CD14-positive monocyte (primary cell): ENCODE results near the gene NUDT8. TPM values are rescaled to one million over a fixed set of nuclear protein-coding genes. Genes with fewer than 3 reads are reported as not detected.

Source experiments
- DNase-seq, 3 donors: peaks; one replicate each; pipeline ENCODE4 v3.0.0-alpha.2; 2011 to 2022
- H2AFZ ChIP-seq: 2 replicates; pipeline ENCODE4 v1.6.0; 2012; ENCODE audit warnings: mild to moderate bottlenecking, low read depth, low read length, inconsistent platforms; ENCODE audit not compliant: insufficient read depth, poor library complexity, severe bottlenecking
- H3K27ac ChIP-seq, 2 donors: 1 replicate in 1 of 2; 2 replicates in 1 of 2; pipeline ENCODE4 v1.5.1; 2012 to 2013; ENCODE audit warnings: low read length in 2 of 2, control low read depth in 1 of 2, inconsistent platforms in 1 of 2, low read depth in 1 of 2, mild to moderate bottlenecking in 1 of 2
- H3K27me3 ChIP-seq, 2 donors: one replicate each; pipeline versions ENCODE4 v1.6.0 to v1.6.1; 2011 to 2013; ENCODE audit warnings: low read length in 2 of 2; ENCODE audit not compliant: control insufficient read depth in 2 of 2, insufficient read depth in 2 of 2
- H3K36me3 ChIP-seq, 2 donors: replicated peaks in 1 of 2; 1 replicate in 1 of 2; 2 replicates in 1 of 2; pipeline versions ENCODE4 v1.5.1 to v1.6.1; 2012 to 2013; ENCODE audit warnings: low read length in 2 of 2, control low read depth in 1 of 2, inconsistent platforms in 1 of 2, mild to moderate bottlenecking in 1 of 2; ENCODE audit not compliant: insufficient read depth in 2 of 2, control insufficient read depth in 1 of 2
- H3K4me1 ChIP-seq, 2 donors: 1 replicate in 1 of 2; 2 replicates in 1 of 2; pipeline versions ENCODE4 v1.5.1 to v1.6.1; 2012 to 2013; ENCODE audit warnings: low read length in 2 of 2, control low read depth in 1 of 2, inconsistent platforms in 1 of 2, mild to moderate bottlenecking in 1 of 2, moderate library complexity in 1 of 2; ENCODE audit not compliant: insufficient read depth in 2 of 2, control insufficient read depth in 1 of 2
- H3K4me2 ChIP-seq: replicated peaks from 2 replicates; pipeline ENCODE3; 2012; ENCODE audit warnings: low read length, moderate library complexity, mild to moderate bottlenecking; ENCODE audit not compliant: poor library complexity, severe bottlenecking; ENCODE audit errors: extremely low read depth
- H3K4me3 ChIP-seq, 3 experiments: fragments of 200-600 bp in 1 of 3; sonication (generic) in 1 of 3; replicated peaks in 1 of 3; 1 replicate in 2 of 3; 2 replicates in 1 of 3; pipeline ENCODE4 v1.5.1; 2011 to 2013; ENCODE audit warnings: low read length in 3 of 3, mild to moderate bottlenecking in 3 of 3, control low read depth in 2 of 3, low read depth in 2 of 3, inconsistent platforms in 1 of 3, moderate library complexity in 1 of 3
- H3K79me2 ChIP-seq: 2 replicates; pipeline ENCODE4 v1.6.0; 2012; ENCODE audit warnings: mild to moderate bottlenecking, control low read depth, inconsistent platforms, low read length, moderate library complexity; ENCODE audit not compliant: insufficient read depth
- H3K9ac ChIP-seq: 2 replicates; pipeline ENCODE4 v1.6.0; 2017; ENCODE audit warnings: low read length, mild to moderate bottlenecking; ENCODE audit not compliant: insufficient read depth, poor library complexity, severe bottlenecking
- H3K9me3 ChIP-seq, 2 donors: replicated peaks in 1 of 2; 1 replicate in 1 of 2; 2 replicates in 1 of 2; pipeline versions ENCODE4 v1.5.1 to v1.6.1; 2012 to 2013; ENCODE audit warnings: low read length in 2 of 2, control low read depth in 1 of 2; ENCODE audit not compliant: control insufficient read depth in 1 of 2, insufficient read depth in 1 of 2
- H4K20me1 ChIP-seq: 2 replicates; pipeline ENCODE4 v1.6.0; 2012; ENCODE audit warnings: mild to moderate bottlenecking, low read length, control low read depth, moderate library complexity; ENCODE audit not compliant: insufficient read depth
- H3K27ac Mint-ChIP-seq, 7 donors: one replicate each; pipeline ENCODE4 v1.8.0; 2020; ENCODE audit warnings: mild to moderate bottlenecking in 7 of 7, mixed read lengths in 7 of 7, moderate library complexity in 6 of 7, inconsistent platforms in 2 of 7
- H3K27me3 Mint-ChIP-seq, 3 donors: one replicate each; pipeline ENCODE4 v1.8.0; 2021 to 2022; ENCODE audit warnings: low read depth in 3 of 3, mild to moderate bottlenecking in 3 of 3, mixed read lengths in 3 of 3, moderate library complexity in 3 of 3, inconsistent platforms in 1 of 3
- H3K36me3 Mint-ChIP-seq, 2 donors: one replicate each; pipeline ENCODE4 v1.8.0; 2020; ENCODE audit warnings: mixed read lengths in 2 of 2, inconsistent platforms in 1 of 2, mild to moderate bottlenecking in 1 of 2
- H3K4me1 Mint-ChIP-seq: one replicate; pipeline ENCODE4 v1.8.0; 2020; ENCODE audit warnings: mild to moderate bottlenecking, mixed read lengths
- H3K4me3 Mint-ChIP-seq, 2 donors: one replicate each; pipeline ENCODE4 v1.8.0; 2020; ENCODE audit warnings: mild to moderate bottlenecking in 2 of 2, mixed read lengths in 2 of 2, moderate library complexity in 1 of 2
- H3K9me3 Mint-ChIP-seq, 7 donors: one replicate each; pipeline ENCODE4 v1.8.0; 2020 to 2022; ENCODE audit warnings: mixed read lengths in 7 of 7, mild to moderate bottlenecking in 6 of 7, moderate library complexity in 6 of 7, inconsistent platforms in 2 of 7
- CTCF ChIP-seq: fragments of 200-600 bp; IDR thresholded peaks from one replicate; pipeline ENCODE4 v1.8.0; 2022; ENCODE audit warnings: antibody characterized with exemption, mild to moderate bottlenecking
- WGBS: methylation state at CpG from one replicate; pipeline ENCODE4 v1.1.5; 2013; ENCODE audit warnings: missing lambda C conversion rate; ENCODE audit not compliant: insufficient coverage; 5-methylcytosine and 5-hydroxymethylcytosine counted together
- intact Hi-C, 2 donors: fragments of 100-400 bp; cut with micrococcal nuclease; formaldehyde crosslinking; loops; one replicate each; pipeline versions ENCODE4 v1.15.0 to v1.15.1; 2023
- polyA plus RNA-seq, 3 donors: library from polyadenylated mRNA; depleted of rRNA in 1 of 3; unstranded in 2 of 3; stranded (reverse) in 1 of 3; fragments of 300-500 nt in 2 of 3; fragments of >200 nt in 1 of 3; fragmentation: Illumina TruSeq in 2 of 3; gene quantifications; 1 replicate in 2 of 3; 2 replicates in 1 of 3; pipeline ENCODE4 v1.2.3, GENCODE V29; 2012 to 2021

Gene NUDT8
- polyA plus RNA-seq, 3 donors = 0.92 to 1.4 (median 1.3) TPM

- Mint-ChIP-seq H3K27me3 (peaks cover 0 to 4% (median 1%) of the 10 kb centered on the region in 3 donors), H3K36me3 (no peaks in the 10 kb centered on the region), H3K4me3 (peak overlapping the region; percentile 84 to 90), H3K9me3 (peaks cover 0 to 7% (median 0%) of the 10 kb centered on the region in 7 donors), H3K27ac (peak overlapping the region in 6 of 7 donors; percentile 41 to 85 (median 79)), H3K4me1 (peaks cover 10% of the 10 kb centered on the region)
- peak overlapping the region; percentile 98 for H3K4me2 ChIP-seq
- peaks cover 16 to 21% of the 10 kb centered on the region in 2 donors for H3K4me1 ChIP-seq
- H3K27me3 ChIP-seq = no peaks in the 10 kb centered on the region
- peak overlapping the region; percentile 86 for H2AFZ ChIP-seq
- no peak for DNase-seq
- no peaks in the 10 kb centered on the region for H3K36me3 ChIP-seq
- peak overlapping the region; percentile 28 to 70 for H3K27ac ChIP-seq
- no peak for TF ChIP-seq CTCF
- H3K9me3 ChIP-seq = no peaks in the 10 kb centered on the region
- intact Hi-C loops = loop anchor here (2.0 to 5.0 kb wide), 3 partner anchors 28 to 176 kb away; no protein-coding TSS in a partner anchor
- H3K79me2 ChIP-seq = no peaks in the 10 kb centered on the region
- peak overlapping the region; percentile 48 to 86 (median 56) for H3K4me3 ChIP-seq
- H3K9ac ChIP-seq = peak overlapping the region; percentile 69
- H4K20me1 ChIP-seq = no peaks in the 10 kb centered on the region
- 62% methylated on average over 11 of the region's 16 CpGs for WGBS
Measured at GRCh38 chr11:67630943-67631331, 1.2 kb upstream of the NUDT8 start.

- Histone ChIP-seq H3K4me2 (peak overlapping the region; percentile 98), H3K36me3 (no peaks in the 10 kb centered on the region), H4K20me1 (no peaks in the 10 kb centered on the region), H3K9ac (peak overlapping the region; percentile 69), H3K27me3 (no peaks in the 10 kb centered on the region), H3K4me1 (peaks cover 16 to 21% of the 10 kb centered on the region in 2 donors), H3K9me3 (no peaks in the 10 kb centered on the region), H2AFZ (peak overlapping the region; percentile 86), H3K27ac (peak overlapping the region; percentile 28 to 70), H3K79me2 (no peaks in the 10 kb centered on the region), H3K4me3 (peak overlapping the region; percentile 48 to 86 (median 56))
- peak; percentile 96 for DNase-seq
- Mint-ChIP-seq H3K27ac (peak overlapping the region; percentile 56 to 92 (median 81)), H3K36me3 (no peaks in the 10 kb centered on the region), H3K9me3 (peaks cover 0 to 7% (median 0%) of the 10 kb centered on the region in 7 donors), H3K4me1 (peaks cover 10% of the 10 kb centered on the region), H3K27me3 (peaks cover 0 to 4% (median 1%) of the 10 kb centered on the region in 3 donors), H3K4me3 (peak overlapping the region; percentile 84 to 90)
- WGBS = under 1% methylated on average over 52 of the region's 70 CpGs
- peak; percentile 88 for TF ChIP-seq CTCF
- intact Hi-C loops = loop anchor here (2.0 to 5.0 kb wide), 3 partner anchors 28 to 177 kb away; no protein-coding TSS in a partner anchor
Measured at GRCh38 chr11:67630228-67630942, 648 bp upstream of the NUDT8 start.
